ENCODE measurements around the gene RGS12.

DNA sequence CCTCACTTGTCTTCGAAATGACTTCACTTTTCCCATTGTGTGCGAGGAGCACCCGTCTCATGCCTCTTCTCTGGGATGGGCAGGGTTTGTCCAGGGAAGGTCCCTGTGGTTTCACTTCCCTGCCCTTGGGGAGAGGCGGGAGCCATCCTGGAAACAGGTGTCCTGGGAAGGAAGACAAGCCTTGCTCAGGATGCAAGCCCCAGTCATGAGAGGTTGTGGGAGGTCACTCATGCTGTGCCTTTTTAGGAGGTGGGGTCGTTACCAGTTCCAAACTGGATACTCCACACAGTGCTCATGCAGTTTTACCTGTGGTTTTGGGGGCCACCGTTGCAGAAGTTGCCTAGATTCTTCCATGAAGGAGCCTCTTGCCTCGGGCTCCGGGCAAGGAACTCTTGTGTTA lies 3.8 kb downstream of the RGS12 start:
- TF ChIP-seq CTCF (IDR thresholded peaks at IDR 0.05; ENCODE audit: insufficient read depth, low read length) (no peak), SPI1 (IDR thresholded peaks at IDR 0.05; ENCODE audit: borderline replicate concordance, low read depth) (no peak)
